SK-N-DZ (cell line): Measurements from ENCODE around the gene MAB21L4.

ENCODE experiments used
- DNase-seq: peaks from one replicate; pipeline ENCODE4 v3.0.0-alpha.2; 2015; ENCODE audit warnings: low spot score

The MAB21L4 gene

DNA sequence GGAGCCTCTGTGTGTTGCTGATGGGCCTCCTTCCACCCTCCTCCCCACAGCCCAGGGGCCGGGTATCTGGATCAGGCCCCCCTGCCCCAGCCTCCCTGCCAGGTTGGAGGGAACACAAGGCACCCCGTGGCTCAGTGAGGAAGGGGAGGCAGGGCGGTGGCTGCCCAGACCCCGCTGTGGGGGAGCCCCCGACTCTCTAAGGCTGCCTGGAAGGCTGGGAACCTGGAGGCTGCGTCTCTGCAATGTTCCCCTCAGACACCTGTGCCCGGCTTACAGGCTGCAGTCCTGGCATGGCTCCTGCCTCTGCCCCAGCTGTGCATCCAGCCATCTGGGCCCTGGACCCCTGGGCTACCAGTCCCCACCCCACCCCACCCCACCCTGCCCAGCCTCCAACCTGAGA is 438 bp upstream of the MAB21L4 start:
- no peak for DNase-seq

DNA sequence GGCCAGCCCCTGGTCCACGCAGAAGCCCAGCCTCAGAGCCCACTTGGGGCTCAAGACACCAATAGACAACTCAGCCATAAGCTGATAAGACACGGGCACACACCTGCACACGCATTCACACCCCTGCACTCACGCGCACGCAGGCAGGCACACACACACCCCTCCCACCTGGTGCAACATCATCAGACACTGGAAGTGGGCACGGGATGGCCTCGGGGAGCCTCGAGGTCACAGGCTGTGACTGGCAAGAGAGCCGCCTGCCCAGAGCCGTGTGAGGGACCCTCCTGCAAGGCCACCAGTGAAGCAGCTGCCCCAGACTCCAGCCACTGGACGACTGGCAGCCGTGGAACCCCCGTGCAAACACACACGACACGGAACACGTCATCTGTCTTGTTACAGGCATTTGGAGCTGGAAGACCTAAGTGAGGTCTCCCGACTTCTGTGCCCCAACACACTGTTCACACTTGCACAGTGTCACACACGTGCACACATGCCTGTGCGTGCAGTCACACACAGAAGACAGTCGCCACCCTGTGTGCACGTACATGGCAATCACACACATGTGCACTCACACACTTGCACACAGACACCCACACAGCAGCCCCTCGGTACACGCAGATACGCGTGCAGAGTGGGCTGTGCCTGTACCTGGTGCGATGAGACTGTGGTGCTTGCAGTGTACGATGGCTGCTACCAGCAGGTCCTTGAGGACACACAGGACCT is 959 bp downstream of the MAB21L4 start:
- no peak for DNase-seq

GRCh38 chr2:240894006-240894405 is 1.9 kb downstream of the MAB21L4 start:
- DNase-seq = no peak

DNA sequence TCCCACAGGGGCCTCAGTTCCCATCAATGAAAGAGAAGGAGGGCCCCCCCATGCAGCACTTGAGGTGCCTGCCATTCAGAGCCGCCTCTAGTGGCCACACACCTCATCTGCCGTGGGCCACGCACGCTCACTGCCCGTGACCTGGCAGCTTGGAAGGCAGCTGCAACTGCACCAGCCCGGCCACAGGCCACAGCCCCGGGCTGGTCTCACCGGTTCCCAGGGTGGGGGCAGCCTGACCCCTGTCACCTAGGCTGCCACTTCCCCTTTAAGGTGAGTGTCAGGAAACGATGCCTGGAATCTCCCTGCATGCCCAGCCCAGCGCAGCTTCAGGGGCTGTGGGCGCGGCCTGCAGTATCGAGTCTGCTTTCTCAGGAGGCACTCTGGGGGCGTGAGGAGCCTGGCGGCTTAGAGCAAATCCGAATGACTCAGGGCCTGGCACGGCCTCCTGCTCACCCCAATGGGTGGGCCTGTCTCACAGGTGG is 2.6 kb downstream of the MAB21L4 start:
- peak; percentile 49 for DNase-seq

- no peak for DNase-seq
Measured at GRCh38 chr2:240892925-240893324, 3.0 kb downstream of the MAB21L4 start.

DNA sequence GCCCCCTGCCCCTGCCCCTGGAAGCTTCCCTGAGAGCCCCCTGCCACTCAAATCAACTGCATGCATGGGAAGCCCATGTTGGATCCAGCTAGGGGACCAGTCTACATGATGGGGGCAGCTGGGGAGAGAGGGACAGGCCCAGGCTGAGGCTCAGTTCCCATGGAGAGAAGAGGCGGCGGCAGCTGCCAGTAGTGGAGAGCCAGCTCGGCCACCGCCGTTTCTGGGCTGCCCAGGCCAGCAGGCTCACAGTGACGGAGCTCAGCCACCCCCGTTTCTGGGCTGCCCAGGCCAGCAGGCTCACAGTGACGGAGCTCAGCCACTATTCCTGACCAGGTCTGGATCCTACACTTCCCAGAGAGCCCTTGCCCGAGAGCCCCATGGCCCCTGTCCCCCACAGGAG is 3.6 kb downstream of the MAB21L4 start:
- DNase-seq = no peak

DNA sequence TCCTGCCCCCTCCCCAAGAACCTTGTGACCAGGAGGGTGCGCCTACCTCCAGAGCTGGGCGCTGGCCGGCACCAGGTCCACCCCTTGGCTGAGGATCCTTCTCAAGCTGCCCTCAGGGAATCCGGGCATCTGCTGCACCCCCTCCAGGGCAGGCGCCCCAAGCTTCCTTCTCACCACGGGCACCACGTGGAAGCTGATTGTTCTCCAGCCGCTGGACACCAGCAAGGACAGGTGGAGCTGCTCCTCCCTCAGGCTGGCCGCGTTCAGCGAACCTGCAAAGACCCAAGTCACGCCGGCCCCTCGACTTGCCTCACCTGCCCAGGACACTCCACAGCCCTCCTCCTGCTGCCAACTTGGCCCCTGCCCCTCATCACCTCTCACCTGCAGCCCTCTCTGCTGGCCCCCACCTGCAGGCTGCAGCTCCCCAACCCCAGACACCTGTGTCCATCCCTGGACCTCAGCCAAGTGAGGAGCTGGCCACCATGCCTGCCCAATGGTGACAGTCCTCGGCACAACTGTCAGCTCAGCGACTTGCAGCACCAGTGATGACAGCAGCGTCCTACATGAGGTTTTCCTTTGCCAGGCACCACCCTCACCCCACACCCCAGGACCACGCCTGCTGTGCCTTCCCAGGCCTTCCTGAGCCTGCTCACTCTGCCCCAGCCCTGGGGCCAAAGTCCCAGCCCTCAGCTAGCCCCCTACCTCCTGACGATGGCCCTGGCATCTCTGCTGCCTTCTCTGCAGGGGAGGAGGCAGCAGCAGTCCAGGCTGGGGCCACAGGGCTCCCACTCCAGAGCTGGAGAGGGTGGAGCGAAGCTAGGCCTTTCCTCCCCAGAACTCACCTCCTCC is 4.2 kb downstream of the MAB21L4 start:
- DNase-seq = no peak

DNA sequence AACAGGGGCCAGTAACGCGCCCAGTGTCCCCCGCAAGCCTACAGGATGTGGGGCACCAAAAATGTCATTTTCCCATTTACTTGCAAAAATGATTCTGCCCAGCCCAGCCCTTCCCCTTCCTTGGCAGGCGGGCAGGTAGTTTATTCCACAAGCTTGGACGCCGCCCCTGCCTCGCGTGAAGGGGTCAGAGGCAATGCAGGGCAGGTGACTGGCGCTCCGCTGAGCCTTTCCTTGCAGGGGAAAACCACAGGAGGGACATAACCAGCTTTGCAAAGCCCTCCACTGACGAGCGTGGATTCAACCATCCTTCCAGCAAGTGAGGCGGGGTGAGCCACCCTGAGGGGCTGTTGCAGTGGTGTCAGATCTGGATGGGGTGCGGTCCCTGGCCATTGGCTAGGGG is 5.3 kb downstream of the MAB21L4 start:
- DNase-seq = no peak

DNA sequence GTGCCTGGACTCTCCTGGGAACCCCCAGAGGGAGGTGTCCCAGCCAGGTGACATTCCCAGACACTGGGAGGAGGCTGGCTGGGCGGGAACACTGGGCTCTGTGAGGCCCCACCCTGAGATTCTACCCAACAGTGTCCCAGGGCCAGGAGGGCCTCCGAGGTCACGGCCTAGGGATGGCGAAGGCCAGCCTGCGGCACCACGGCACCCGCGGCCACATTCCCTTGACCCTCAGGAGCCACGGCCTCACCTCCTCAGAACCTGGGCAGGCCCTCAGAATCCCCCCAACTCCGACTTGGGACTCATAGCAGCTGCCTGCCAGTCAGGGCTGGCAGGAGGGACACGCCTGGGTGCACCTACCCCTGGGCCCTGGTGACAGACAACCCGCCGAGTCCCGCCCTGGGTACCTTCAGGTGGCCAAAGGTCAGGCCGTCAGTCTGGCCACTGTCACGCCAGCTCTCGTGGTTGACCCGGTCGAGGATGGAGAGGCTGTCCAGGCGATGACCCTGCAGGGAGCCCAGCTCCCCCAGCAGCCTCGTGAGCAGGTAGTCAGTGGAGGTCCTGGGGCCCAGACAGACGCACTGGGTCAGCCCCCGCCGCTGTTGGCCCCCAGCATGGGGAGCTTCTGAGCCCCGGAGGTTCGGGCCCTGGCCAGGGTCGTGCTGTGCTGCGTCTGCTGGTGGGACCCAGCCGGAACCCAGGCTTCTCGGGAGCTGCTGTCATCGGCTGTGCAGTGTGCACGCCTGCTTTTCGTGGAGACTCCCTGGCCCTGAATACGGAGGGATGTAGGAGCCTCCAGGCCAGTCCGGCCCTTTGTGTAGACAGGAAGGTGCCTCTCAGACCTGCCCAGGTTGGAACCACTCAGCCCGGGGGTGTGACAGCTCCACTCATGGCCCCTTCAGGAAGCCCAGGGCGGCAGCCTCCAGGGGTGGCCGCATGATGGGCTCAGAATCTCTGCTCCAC is 6.1 kb downstream of the MAB21L4 start:
- no peak for DNase-seq

DNA sequence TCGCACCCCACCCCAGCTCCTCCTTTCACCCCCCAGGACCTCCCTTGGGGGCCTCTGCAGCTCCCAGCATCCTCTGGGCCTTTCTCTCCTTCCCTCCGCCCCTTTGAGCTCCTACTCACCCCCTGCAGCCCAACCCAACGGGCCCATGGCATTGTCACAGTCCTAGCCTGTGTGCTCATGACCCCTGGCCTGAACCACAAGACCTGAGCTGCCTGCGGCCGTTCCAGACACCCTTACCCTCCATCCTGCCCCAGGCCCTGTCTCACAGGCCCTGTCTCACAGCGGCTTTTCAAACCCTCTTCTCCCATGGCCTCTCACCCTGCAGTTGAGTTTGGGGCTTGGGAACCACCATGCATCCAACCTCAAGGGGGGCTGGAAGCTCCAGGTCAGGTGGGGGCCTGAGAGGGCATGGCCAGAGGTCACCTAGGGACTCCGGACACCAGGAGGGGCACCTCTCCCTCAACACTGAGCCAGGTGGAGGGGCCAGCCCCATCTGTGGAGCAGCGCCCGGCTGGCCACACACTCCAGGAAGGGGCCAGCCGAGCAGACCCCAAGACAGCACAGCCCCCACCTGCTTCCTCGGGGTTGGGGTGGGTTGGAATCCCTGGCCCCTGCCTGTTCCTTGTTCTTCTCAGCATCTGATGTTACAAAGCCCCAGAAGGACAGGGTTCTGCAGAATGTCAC is 6.9 kb downstream of the MAB21L4 start:
- DNase-seq = no peak

GRCh38 chr2:240888130-240888889 is 7.6 kb downstream of the MAB21L4 start:
- DNase-seq = no peak

DNA sequence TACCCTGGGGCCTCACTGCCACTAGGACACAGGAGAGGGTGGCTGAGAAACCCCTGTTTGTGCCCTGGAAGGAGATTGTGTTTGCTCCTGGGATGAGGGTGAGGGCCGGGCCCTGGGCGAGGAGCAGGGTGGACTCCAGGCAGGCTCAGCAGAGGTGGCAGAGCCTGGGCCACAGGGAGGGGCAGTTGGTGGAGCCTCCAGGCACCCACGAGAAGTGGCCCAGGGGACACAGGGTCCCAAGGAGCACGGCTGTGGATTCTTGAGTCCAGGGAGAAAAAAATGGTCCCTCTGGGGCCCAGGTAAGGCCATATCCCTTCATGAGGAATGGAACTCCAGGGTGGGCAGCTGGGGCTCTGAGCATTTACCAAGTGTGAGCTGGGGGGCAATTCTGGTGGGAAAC is 8.3 kb downstream of the MAB21L4 start:
- no peak for DNase-seq

- DNase-seq = no peak
Measured at GRCh38 chr2:240886678-240887609, 9.0 kb downstream of the MAB21L4 start.

DNA sequence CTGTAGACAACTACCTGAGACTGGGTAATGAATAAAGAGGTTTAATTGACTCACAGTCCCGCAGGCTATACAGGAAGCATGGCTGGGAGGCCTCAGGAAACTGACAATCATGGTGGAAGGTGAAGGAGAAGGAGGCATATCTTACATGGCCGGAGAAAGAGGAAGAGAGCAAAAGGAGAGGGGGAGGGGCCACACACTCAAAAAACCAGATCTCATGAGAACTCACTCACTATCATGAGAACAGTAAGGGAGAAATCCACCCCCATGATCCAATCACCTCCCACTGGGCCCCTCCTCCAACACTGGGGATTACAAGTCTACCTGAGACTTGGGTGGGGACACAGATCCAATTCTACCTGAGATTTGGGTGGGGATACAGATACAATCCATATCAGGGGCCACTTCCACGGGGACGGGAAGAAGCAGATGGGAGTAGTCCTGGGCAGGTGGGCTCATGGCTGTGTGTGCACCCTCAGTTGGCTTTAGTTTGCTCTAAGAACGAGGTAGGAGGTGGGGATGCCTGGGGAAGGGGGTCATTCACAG is 9.9 kb downstream of the MAB21L4 start:
- no peak for DNase-seq

DNA sequence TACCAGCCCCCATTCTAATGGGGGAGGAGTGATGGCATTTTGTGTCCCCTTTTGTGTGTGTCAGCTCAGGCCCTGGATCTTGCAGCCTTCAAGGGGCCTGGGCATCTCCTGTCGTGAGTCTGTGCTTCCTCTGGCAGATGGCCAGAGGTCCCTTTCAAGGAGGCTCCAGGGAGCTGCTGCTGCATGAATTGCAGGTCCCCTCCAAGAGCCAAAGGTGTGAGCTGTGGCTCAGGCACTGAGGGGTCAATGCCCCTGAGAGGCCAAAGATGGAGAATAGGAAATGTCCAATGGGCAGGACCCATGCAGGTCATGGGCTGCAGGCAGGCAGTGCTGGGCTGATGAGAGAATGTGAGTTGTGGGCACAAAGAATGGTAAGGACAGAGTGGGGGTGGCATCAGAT is 10.4 kb downstream of the MAB21L4 start:
- DNase-seq = no peak

GRCh38 chr2:240884745-240885144 is 11.2 kb downstream of the MAB21L4 start:
- no peak for DNase-seq

DNA sequence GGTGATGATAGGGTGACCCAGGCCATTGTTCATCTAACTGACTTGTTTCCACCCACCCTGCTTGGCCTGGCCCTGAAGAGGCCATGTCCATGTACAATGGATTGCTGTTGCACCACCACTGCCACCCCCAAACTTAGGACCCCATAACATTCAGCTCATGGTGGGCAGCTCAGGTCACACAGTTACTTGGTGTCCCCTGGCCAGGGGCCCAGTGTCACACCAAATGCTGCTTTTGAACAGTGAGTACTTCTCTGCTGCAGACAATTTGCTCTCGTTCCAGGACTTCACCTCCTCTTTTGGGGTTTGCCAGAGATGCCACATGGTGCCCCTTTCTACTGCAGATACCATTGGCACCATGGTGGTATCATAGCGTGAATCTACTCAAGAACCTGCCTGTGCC is 11.7 kb downstream of the MAB21L4 start:
- no peak for DNase-seq

GRCh38 chr2:240881913-240882312 is 14.0 kb downstream of the MAB21L4 start:
- no peak for DNase-seq

GRCh38 chr2:240879105-240879504 is 16.9 kb downstream of the MAB21L4 start:
- no peak for DNase-seq
